BE2C (cell line): Measurements from ENCODE around the gene ZNF277.

ENCODE experiments used
- DNase-seq: peaks from one replicate; pipeline ENCODE4 v3.0.0-alpha.2; 2020
- H3K27me3 ChIP-seq: fragments of 250-450 bp; sonication (Bioruptor Pico); 2 replicates; pipeline ENCODE4 v1.5.1; 2020; ENCODE audit warnings: mild to moderate bottlenecking
- H3K36me3 ChIP-seq: fragments of 250-450 bp; sonication (Bioruptor Pico); 2 replicates; pipeline ENCODE4 v1.5.1; 2020; ENCODE audit warnings: mild to moderate bottlenecking
- H3K4me1 ChIP-seq: fragments of 250-450 bp; sonication (Bioruptor Pico); 2 replicates; pipeline ENCODE4 v1.5.1; 2020
- H3K4me3 ChIP-seq: 2 replicates; pipeline ENCODE4 v1.5.1; 2011; ENCODE audit warnings: low read depth, low read length
- H3K9me3 ChIP-seq: fragments of 250-450 bp; sonication (Bioruptor Pico); 2 replicates; pipeline ENCODE4 v1.5.1; 2020
- TF ChIP-seq, protein P1 (sequence below): IDR thresholded peaks from 2 replicates; pipeline ENCODE4 v1.5.1; 2012; ENCODE audit warnings: mild to moderate bottlenecking, low read depth, low read length

ZNF277 gene

DNA sequence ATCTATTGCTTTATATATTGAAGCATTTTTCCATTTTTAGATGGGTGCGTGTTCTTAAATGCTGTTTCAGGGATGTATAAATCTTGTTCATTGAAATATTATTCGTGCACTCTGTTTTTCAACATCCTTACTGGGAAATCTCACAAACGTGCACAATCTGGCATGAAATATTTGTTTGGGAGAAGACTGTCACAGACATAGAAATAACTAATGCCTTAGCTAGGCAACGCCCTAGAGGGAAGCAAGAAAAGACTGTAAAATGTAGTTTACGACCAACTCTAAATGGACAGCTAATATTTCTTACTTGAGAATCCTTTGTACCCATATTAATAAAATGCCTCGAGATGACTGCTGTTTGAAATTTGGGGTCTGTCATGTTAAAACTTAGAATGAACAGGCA is 9.2 kb upstream of the ZNF277 start:
- Histone ChIP-seq H3K4me1 (no peaks in the 10 kb centered on the region), H3K4me3 (no peak overlapping the region)
- TF ChIP-seq, protein P1, sequence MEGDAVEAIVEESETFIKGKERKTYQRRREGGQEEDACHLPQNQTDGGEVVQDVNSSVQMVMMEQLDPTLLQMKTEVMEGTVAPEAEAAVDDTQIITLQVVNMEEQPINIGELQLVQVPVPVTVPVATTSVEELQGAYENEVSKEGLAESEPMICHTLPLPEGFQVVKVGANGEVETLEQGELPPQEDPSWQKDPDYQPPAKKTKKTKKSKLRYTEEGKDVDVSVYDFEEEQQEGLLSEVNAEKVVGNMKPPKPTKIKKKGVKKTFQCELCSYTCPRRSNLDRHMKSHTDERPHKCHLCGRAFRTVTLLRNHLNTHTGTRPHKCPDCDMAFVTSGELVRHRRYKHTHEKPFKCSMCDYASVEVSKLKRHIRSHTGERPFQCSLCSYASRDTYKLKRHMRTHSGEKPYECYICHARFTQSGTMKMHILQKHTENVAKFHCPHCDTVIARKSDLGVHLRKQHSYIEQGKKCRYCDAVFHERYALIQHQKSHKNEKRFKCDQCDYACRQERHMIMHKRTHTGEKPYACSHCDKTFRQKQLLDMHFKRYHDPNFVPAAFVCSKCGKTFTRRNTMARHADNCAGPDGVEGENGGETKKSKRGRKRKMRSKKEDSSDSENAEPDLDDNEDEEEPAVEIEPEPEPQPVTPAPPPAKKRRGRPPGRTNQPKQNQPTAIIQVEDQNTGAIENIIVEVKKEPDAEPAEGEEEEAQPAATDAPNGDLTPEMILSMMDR = no peak

DNA sequence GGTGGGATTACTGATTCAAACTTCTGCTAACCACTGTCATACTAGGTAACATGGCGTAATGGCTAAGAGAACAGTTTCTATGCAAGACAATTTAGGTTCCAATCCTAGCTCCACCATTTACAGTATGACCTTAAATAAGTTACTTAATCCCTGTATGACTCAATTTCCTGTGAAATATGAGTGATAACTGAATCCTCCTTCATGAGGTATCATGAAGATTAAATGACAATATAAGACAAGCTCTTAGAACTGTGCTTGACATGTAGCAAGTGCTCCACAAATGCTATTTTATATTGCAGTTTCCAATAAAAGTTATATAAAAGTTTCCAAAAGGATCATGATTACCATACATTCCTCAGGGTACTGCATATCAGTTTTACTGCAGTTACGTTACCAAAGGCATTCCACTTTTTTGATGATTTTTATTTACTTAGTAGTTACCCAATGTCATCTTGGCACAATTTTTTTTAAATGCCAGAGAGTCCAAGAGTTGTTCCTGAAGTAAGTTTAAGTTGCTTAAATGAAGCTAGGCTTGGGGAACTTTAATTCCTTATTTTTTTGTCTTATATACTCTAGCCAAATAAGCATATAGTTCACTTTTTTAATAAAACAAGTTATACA is 7.3 kb upstream of the ZNF277 start:
- no peak for DNase-seq

More for the DNA sequence above, 9.2 kb upstream of the ZNF277 start:
- no peaks in the 10 kb centered on the region for H3K36me3 ChIP-seq
- no peaks in the 10 kb centered on the region for H3K9me3 ChIP-seq
- no peak for DNase-seq
- no peaks in the 10 kb centered on the region for H3K27me3 ChIP-seq

GRCh38 chr7:112199672-112200071 is 6.8 kb upstream of the ZNF277 start:
- H3K9me3 ChIP-seq = no peaks in the 10 kb centered on the region
- no peaks in the 10 kb centered on the region for H3K36me3 ChIP-seq
- TF ChIP-seq, protein P1 = no peak
- no peak for DNase-seq
- no peaks in the 10 kb centered on the region for H3K27me3 ChIP-seq
- no peak overlapping the region for H3K4me3 ChIP-seq
- no peaks in the 10 kb centered on the region for H3K4me1 ChIP-seq

More for the DNA sequence above, 7.3 kb upstream of the ZNF277 start:
- no peaks in the 10 kb centered on the region for H3K36me3 ChIP-seq
- TF ChIP-seq, protein P1 = no peak
- no peaks in the 10 kb centered on the region for H3K9me3 ChIP-seq
- H3K4me3 ChIP-seq = no peak overlapping the region
- H3K4me1 ChIP-seq = no peaks in the 10 kb centered on the region
- H3K27me3 ChIP-seq = no peaks in the 10 kb centered on the region

DNA sequence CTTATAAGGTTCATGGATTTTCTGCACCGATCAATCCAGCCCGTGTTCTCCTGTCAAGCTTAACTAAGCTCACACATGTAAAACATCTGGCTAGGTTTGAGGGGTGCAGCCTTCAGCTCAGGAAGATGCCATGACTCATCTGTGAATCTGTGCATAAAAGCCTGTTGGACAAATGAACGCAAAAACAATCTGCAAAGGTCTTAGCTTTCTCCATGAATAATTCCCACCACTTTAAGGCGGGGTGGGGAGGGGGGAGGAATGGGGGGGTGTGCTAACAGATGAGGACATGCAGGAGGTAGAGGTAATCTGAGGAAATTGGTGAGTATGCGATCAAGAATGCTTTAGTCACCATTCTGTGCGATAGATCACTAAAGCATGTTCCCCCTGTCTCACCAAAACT is 5.1 kb upstream of the ZNF277 start:
- no peak for DNase-seq
- no peak overlapping the region for H3K4me3 ChIP-seq
- H3K36me3 ChIP-seq = no peaks in the 10 kb centered on the region
- TF ChIP-seq, protein P1 = no peak
- no peaks in the 10 kb centered on the region for H3K9me3 ChIP-seq
- no peaks in the 10 kb centered on the region for H3K27me3 ChIP-seq
- no peaks in the 10 kb centered on the region for H3K4me1 ChIP-seq

DNA sequence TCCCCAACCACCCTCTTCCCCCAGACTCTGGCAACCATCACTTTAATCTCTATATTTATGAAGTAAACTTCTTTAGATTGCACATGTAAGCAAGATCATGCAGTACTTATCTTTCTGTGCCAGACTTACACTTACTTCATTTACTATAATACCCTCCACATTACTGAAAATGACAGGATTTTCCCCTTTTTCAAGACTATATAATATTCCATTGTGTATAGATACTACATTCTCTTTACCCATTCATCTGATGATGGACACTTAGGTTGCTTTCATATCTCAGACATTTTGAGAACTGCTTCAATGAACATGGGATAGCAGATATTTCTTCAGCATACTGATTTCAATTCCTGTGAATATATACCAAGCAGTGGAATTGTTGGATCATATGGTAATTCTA is 4.7 kb upstream of the ZNF277 start:
- H3K36me3 ChIP-seq = no peaks in the 10 kb centered on the region
- H3K4me1 ChIP-seq = no peaks in the 10 kb centered on the region

DNA sequence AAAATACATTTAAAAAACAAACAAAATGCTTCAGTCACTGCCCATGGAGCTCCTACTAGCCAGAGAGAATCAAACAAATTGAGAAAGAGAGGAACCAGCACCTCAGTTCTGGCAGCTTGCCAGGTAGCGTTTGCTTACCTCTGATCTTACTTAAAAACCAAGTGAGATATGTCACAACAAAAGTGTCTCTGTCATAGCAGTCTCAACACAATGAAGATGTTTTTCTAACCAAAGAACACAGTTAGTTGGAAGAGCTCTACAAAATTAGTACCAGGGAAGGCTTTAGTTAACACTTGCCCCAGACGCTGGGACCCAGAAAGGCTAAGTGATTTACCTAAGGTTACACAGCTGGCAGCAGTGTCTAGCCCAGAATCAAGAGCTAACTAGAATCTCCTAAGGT is 3.7 kb upstream of the ZNF277 start:
- Histone ChIP-seq H3K4me1 (no peaks in the 10 kb centered on the region), H3K4me3 (no peak overlapping the region), H3K36me3 (no peaks in the 10 kb centered on the region), H3K27me3 (no peaks in the 10 kb centered on the region), H3K9me3 (no peaks in the 10 kb centered on the region)
- DNase-seq = peak; percentile 54
- TF ChIP-seq, protein P1 = no peak

More for the DNA sequence above, 4.7 kb upstream of the ZNF277 start:
- TF ChIP-seq, protein P1 = no peak
- DNase-seq = no peak
- Histone ChIP-seq H3K27me3 (no peaks in the 10 kb centered on the region), H3K9me3 (no peaks in the 10 kb centered on the region), H3K4me3 (no peak overlapping the region)
